Smooth muscle cell (in vitro differentiated cells): ENCODE results near the gene IL37. TPM values are rescaled to one million over a fixed set of nuclear protein-coding genes. Genes with fewer than 3 reads are reported as not detected.
A peak's percentile ranks its signal among the peaks of the same experiment; 100 is the strongest.

Experiments
- DNase-seq: peaks from one replicate; lab custom pipeline; 2025; ENCODE audit not compliant: unreplicated experiment; lab: John Stamatoyannopoulos, UW
- H2AFZ ChIP-seq: fragments of 200-600 bp; sonication (generic); 2 replicates; pipeline ENCODE4 v1.6.0; 2016; ENCODE audit warnings: antibody characterized with exemption, low read depth, mild to moderate bottlenecking
- H3F3A ChIP-seq: fragments of 200-600 bp; sonication (generic); 2 replicates; pipeline ENCODE4 v1.6.0; 2017; ENCODE audit warnings: antibody characterized with exemption, low read depth
- H3K27ac ChIP-seq: fragments of 200-600 bp; sonication (generic); 2 replicates; pipeline ENCODE4 v1.5.1; 2016; ENCODE audit warnings: low read depth, mild to moderate bottlenecking
- H3K27me3 ChIP-seq: fragments of 200-600 bp; sonication (generic); 2 replicates; pipeline ENCODE4 v1.6.1; 2016; ENCODE audit warnings: low read depth, mild to moderate bottlenecking
- H3K36me3 ChIP-seq: fragments of 200-600 bp; sonication (generic); 2 replicates; pipeline ENCODE4 v1.5.1; 2016; ENCODE audit warnings: low read depth
- H3K4me1 ChIP-seq: fragments of 200-600 bp; sonication (generic); 2 replicates; pipeline ENCODE4 v1.5.1; 2016; ENCODE audit warnings: low read depth
- H3K4me2 ChIP-seq: fragments of 200-600 bp; sonication (generic); 2 replicates; pipeline ENCODE4 v1.6.0; 2016; ENCODE audit warnings: mild to moderate bottlenecking
- H3K4me3 ChIP-seq: fragments of 200-600 bp; sonication (generic); 2 replicates; pipeline ENCODE4 v1.5.1; 2016; ENCODE audit warnings: mild to moderate bottlenecking
- H3K79me2 ChIP-seq: fragments of 200-600 bp; sonication (generic); 2 replicates; pipeline ENCODE4 v1.6.0; 2016; ENCODE audit warnings: low read depth, mild to moderate bottlenecking
- H3K9ac ChIP-seq: fragments of 200-600 bp; sonication (generic); 2 replicates; pipeline ENCODE4 v1.6.0; 2016; ENCODE audit warnings: low read depth
- H3K9me3 ChIP-seq: fragments of 200-600 bp; sonication (generic); replicated peaks from 2 replicates; pipeline ENCODE4 v1.5.1; 2016; ENCODE audit warnings: low read depth
- H4K20me1 ChIP-seq: fragments of 200-600 bp; sonication (generic); 2 replicates; pipeline ENCODE4 v1.6.0; 2016; ENCODE audit warnings: low read depth
- CTCF ChIP-seq: fragments of 200-600 bp; sonication (generic); IDR thresholded peaks from 2 replicates; pipeline ENCODE4 v1.5.1; 2017; ENCODE audit warnings: borderline replicate concordance, mild to moderate bottlenecking, antibody characterized with exemption; ENCODE audit not compliant: insufficient read depth, poor library complexity, severe bottlenecking
- WGBS: methylation state at CpG from one replicate; pipeline ENCODE4 v1.1.7; 2016; ENCODE audit warnings: low lambda C conversion rate; 5-methylcytosine and 5-hydroxymethylcytosine counted together
- polyA plus RNA-seq: library from polyadenylated mRNA; unstranded; fragments of >200 nt; fragmentation: Nextera tagmentation; extraction: Ambion mirVana; gene quantifications from 2 replicates; pipeline ENCODE4 v1.2.1, GENCODE V29; 2016
- total RNA-seq: library from RNA; depleted of rRNA; stranded (reverse); fragments of >200 nt; gene quantifications from 2 replicates; pipeline ENCODE4 v1.2.3, GENCODE V29; 2014

IL37 gene
- total and polyA plus RNA-seq, 2 experiments from 2014 or later: not detected

- H3K27me3 ChIP-seq: no peaks in the 10 kb centered on the region
- H3K4me2 ChIP-seq: no peak overlapping the region
- H3K9me3 ChIP-seq: no peaks in the 10 kb centered on the region
- H3K4me1 ChIP-seq: no peaks in the 10 kb centered on the region
- DNase-seq: no peak
- no peak overlapping the region for H3K4me3 ChIP-seq
- no peaks in the 10 kb centered on the region for H3F3A ChIP-seq
- no peaks in the 10 kb centered on the region for H3K36me3 ChIP-seq
- H3K27ac ChIP-seq: no peak overlapping the region
- no peak for TF ChIP-seq CTCF
- 94% methylated on average over 5 of the region's 5 CpGs for WGBS
- H2AFZ ChIP-seq: no peak overlapping the region
- no peak overlapping the region for H3K9ac ChIP-seq
- no peaks in the 10 kb centered on the region for H4K20me1 ChIP-seq
- H3K79me2 ChIP-seq: no peaks in the 10 kb centered on the region
Observed at GRCh38 chr2:112939425-112939824, 28.5 kb downstream of the IL37 start.

- Histone ChIP-seq H3F3A (no peaks in the 10 kb centered on the region), H3K27ac (no peak overlapping the region), H3K79me2 (no peaks in the 10 kb centered on the region), H3K4me2 (no peak overlapping the region), H3K27me3 (no peaks in the 10 kb centered on the region), H3K9me3 (peaks cover 9% of the 10 kb centered on the region), H2AFZ (no peak overlapping the region), H3K36me3 (no peaks in the 10 kb centered on the region), H3K9ac (no peak overlapping the region), H4K20me1 (no peaks in the 10 kb centered on the region), H3K4me1 (no peaks in the 10 kb centered on the region), H3K4me3 (no peak overlapping the region)
- 71% methylated on average over 3 of the region's 3 CpGs for WGBS
- no peak for DNase-seq
- TF ChIP-seq CTCF: no peak
Observed at GRCh38 chr2:112940859-112941625, 30.1 kb downstream of the IL37 start.

- H2AFZ ChIP-seq: no peak overlapping the region
- no peak overlapping the region for H3K4me2 ChIP-seq
Observed at GRCh38 chr2:112941753-112942653, 31.0 kb downstream of the IL37 start.

More at GRCh38 chr2:112941753-112942653, 31.0 kb downstream of the IL37 start:
- TF ChIP-seq CTCF: peak; percentile 91
- Histone ChIP-seq H3K27ac (no peak overlapping the region), H3F3A (no peaks in the 10 kb centered on the region), H4K20me1 (no peaks in the 10 kb centered on the region), H3K4me3 (no peak overlapping the region), H3K9me3 (peaks cover 9% of the 10 kb centered on the region), H3K4me1 (no peaks in the 10 kb centered on the region), H3K79me2 (no peaks in the 10 kb centered on the region), H3K27me3 (peaks cover 4% of the 10 kb centered on the region), H3K9ac (no peak overlapping the region), H3K36me3 (no peaks in the 10 kb centered on the region)
- WGBS: 30% methylated on average over 14 of the region's 14 CpGs
- DNase-seq: peak; percentile 38
